Measurements from ENCODE around the gene PRKAA2.

DNA sequence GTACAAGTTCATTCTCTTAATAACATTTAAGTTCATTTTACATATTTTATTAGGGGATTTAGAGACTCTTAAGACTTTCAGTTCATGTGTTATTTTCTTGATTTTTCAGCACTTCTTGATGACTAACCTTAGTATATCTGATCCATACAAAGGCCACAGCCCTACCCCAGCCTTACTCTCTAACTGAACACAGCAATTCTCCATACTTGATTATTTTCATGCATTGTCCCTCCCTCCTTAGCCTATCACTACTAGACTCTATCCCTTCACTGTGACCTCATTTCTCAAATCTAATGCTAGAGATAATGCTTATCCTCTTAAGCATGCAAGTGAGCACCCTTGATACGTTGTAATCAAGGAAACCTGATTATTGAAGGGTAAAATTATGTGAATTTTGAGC is 15.2 kb downstream of the PRKAA2 start:
- TF ChIP-seq POLR2AphosphoS5 (IDR thresholded peaks at IDR 0.05; ENCODE audit: insufficient read depth, low read depth, low read length), result no peak
- TF ChIP-seq, protein P1, sequence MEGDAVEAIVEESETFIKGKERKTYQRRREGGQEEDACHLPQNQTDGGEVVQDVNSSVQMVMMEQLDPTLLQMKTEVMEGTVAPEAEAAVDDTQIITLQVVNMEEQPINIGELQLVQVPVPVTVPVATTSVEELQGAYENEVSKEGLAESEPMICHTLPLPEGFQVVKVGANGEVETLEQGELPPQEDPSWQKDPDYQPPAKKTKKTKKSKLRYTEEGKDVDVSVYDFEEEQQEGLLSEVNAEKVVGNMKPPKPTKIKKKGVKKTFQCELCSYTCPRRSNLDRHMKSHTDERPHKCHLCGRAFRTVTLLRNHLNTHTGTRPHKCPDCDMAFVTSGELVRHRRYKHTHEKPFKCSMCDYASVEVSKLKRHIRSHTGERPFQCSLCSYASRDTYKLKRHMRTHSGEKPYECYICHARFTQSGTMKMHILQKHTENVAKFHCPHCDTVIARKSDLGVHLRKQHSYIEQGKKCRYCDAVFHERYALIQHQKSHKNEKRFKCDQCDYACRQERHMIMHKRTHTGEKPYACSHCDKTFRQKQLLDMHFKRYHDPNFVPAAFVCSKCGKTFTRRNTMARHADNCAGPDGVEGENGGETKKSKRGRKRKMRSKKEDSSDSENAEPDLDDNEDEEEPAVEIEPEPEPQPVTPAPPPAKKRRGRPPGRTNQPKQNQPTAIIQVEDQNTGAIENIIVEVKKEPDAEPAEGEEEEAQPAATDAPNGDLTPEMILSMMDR (IDR thresholded peaks at IDR 0.05; ENCODE audit: extremely low read depth in 1 of 2, insufficient read depth in 1 of 2, low read depth in 1 of 2, low read length in 2 of 2), result no peak
- TF ChIP-seq POLR2A (IDR thresholded peaks at IDR 0.05; ENCODE audit: low read depth, low read length), result no peak
- no peak for TF ChIP-seq EZH2 (IDR thresholded peaks at IDR 0.05; ENCODE audit: borderline replicate concordance, low read depth, low read length, severe bottlenecking)
- no peak for TF ChIP-seq GATA2 (IDR thresholded peaks at IDR 0.05; ENCODE audit: insufficient read depth, insufficient read length, low read depth, low read length)
- TF ChIP-seq MYC (IDR thresholded peaks at IDR 0.05; ENCODE audit: low read depth, low read length), result no peak
- TF ChIP-seq JUN (IDR thresholded peaks at IDR 0.05; ENCODE audit: borderline replicate concordance, insufficient read depth, insufficient read length, low read depth), result no peak
- TF ChIP-seq, protein P2, sequence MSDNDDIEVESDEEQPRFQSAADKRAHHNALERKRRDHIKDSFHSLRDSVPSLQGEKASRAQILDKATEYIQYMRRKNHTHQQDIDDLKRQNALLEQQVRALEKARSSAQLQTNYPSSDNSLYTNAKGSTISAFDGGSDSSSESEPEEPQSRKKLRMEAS (IDR thresholded peaks at IDR 0.05; ENCODE audit: insufficient read depth, insufficient read length), result no peak
- no peak for TF ChIP-seq FOS (IDR thresholded peaks at IDR 0.05; ENCODE audit: borderline replicate concordance, insufficient read depth, low read length)
